ENCODE data around the gene CRYL1. TPM values are rescaled to one million over a fixed set of nuclear protein-coding genes. Genes with fewer than 3 reads are reported as not detected.
A peak's percentile ranks its signal among the peaks of the same experiment; 100 is the strongest.

Gene CRYL1
- total RNA-seq, 1 donor from 2014 or later: 35.4 TPM

DNA sequence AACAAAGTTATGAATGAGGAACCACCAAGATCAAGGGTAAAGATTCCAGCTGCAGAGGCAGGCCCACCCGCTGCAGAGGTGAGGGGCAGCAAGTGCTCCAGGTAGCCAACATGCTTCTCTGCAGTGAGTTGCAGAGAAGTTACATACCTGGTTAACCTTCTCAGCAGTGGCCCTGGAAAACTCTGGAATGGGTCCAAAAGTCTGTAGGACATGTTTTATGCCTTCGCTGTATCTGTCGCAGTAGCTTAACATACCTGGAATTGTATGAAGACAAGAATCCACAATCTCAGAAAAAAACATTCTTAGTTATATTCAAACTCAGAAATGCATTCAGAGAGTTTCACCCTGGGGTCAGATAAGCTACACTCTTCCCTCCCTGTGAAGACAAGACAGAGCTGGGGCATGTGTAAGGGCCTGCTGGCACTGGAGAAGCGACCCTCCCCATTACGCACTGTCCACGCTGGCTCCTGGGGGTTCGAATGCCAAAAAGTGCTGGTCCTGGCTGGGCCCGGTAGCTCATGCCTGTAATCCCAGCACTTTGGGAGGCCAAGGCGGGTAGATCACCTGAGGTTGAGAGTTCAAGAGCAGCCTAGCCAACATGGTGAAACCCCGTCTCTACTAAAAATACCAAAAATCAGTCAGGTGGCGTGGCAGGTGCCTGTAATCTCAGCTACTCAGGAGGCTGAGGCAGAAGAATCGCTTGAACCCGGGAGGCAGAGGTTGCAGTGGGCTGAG is 121.0 kb downstream of the CRYL1 start:
- intact Hi-C loops (cut with DNase I): no loop called here
- Histone ChIP-seq H3K36me3 (peaks cover 0 to 6% of the 10 kb centered on the region in 2 donors), H3K9me3 (no peaks in the 10 kb centered on the region), H3K27ac (no peak overlapping the region), H3K4me1 (peaks cover 16% of the 10 kb centered on the region), H3K4me3 (no peak overlapping the region), H3K27me3 (no peaks in the 10 kb centered on the region)
- peak; percentile 77 to 91 for DNase-seq (ENCODE audit: extremely low spot score in 2 of 2)
- TF ChIP-seq, protein P1, sequence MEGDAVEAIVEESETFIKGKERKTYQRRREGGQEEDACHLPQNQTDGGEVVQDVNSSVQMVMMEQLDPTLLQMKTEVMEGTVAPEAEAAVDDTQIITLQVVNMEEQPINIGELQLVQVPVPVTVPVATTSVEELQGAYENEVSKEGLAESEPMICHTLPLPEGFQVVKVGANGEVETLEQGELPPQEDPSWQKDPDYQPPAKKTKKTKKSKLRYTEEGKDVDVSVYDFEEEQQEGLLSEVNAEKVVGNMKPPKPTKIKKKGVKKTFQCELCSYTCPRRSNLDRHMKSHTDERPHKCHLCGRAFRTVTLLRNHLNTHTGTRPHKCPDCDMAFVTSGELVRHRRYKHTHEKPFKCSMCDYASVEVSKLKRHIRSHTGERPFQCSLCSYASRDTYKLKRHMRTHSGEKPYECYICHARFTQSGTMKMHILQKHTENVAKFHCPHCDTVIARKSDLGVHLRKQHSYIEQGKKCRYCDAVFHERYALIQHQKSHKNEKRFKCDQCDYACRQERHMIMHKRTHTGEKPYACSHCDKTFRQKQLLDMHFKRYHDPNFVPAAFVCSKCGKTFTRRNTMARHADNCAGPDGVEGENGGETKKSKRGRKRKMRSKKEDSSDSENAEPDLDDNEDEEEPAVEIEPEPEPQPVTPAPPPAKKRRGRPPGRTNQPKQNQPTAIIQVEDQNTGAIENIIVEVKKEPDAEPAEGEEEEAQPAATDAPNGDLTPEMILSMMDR (IDR thresholded peaks at IDR 0.05): no peak
- TF ChIP-seq POLR2A (IDR thresholded peaks at IDR 0.05): no peak
- TF ChIP-seq POLR2AphosphoS5 (IDR thresholded peaks at IDR 0.05; ENCODE audit: insufficient read depth in 1 of 2, low read depth in 1 of 2): no peak

DNA sequence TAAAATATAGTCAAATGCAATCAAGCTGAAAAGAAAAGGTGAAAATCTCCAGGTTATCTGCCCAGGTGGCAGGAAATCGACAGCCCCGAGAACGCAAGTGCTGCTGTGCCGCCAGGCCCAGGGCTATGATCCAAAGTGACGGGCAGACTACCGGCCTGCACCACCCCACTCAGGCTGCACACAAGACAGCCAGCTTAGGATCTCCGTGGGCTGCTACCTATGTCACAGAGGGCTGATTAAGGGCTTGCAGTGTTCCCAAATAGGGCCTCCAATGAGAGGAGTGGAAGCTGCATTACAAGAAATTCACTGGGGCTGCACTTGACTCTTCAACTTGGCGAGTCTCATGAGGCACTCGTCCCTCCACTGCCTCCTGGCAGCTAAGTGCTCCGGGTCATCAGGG is 121.8 kb downstream of the CRYL1 start:
- DNase-seq (ENCODE audit: extremely low spot score in 2 of 2): peak; percentile 74 to 76
- intact Hi-C loops (cut with DNase I): no loop called here
- H3K4me3 ChIP-seq: no peak overlapping the region
- H3K27me3 ChIP-seq: no peaks in the 10 kb centered on the region
- H3K36me3 ChIP-seq: peaks cover 0 to 6% of the 10 kb centered on the region in 2 donors
- H3K9me3 ChIP-seq: no peaks in the 10 kb centered on the region
- TF ChIP-seq POLR2A (IDR thresholded peaks at IDR 0.05): no peak
- TF ChIP-seq, protein P1 (IDR thresholded peaks at IDR 0.05): no peak
- no peak for TF ChIP-seq POLR2AphosphoS5 (IDR thresholded peaks at IDR 0.05; ENCODE audit: insufficient read depth in 1 of 2, low read depth in 1 of 2)
- H3K4me1 ChIP-seq: peaks cover 16% of the 10 kb centered on the region
- no peak overlapping the region for H3K27ac ChIP-seq

DNA sequence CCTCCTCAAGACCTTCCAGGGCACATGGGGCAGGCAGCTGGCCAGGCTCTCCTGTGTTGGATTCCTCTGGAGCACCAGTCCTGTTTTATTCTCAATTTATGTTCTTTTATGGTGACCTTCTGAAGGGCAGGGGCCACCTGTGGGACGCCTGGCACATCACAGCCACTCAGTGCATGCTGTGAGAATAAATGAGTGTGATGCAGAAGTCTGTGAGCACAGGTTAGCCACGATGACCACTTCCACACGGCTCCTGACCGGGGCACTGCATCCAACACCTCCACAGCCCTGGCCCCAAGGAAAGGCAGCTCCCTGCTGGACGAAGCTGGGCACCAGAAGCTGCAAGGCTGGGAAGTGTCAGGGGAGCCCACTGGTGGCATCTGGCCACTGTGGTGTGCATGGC is 122.8 kb downstream of the CRYL1 start:
- intact Hi-C loops (cut with DNase I): no loop called here
- Histone ChIP-seq H3K9me3 (no peaks in the 10 kb centered on the region), H3K4me1 (peaks cover 16% of the 10 kb centered on the region), H3K27ac (no peak overlapping the region), H3K36me3 (peaks cover 0 to 6% of the 10 kb centered on the region in 2 donors), H3K27me3 (no peaks in the 10 kb centered on the region), H3K4me3 (no peak overlapping the region)
- peak; percentile 77 to 89 for DNase-seq (ENCODE audit: extremely low spot score in 2 of 2)
- TF ChIP-seq POLR2AphosphoS5 (IDR thresholded peaks at IDR 0.05; ENCODE audit: insufficient read depth in 1 of 2, low read depth in 1 of 2) (no peak), POLR2A (IDR thresholded peaks at IDR 0.05) (no peak)
- TF ChIP-seq, protein P1 (IDR thresholded peaks at IDR 0.05): no peak

DNA sequence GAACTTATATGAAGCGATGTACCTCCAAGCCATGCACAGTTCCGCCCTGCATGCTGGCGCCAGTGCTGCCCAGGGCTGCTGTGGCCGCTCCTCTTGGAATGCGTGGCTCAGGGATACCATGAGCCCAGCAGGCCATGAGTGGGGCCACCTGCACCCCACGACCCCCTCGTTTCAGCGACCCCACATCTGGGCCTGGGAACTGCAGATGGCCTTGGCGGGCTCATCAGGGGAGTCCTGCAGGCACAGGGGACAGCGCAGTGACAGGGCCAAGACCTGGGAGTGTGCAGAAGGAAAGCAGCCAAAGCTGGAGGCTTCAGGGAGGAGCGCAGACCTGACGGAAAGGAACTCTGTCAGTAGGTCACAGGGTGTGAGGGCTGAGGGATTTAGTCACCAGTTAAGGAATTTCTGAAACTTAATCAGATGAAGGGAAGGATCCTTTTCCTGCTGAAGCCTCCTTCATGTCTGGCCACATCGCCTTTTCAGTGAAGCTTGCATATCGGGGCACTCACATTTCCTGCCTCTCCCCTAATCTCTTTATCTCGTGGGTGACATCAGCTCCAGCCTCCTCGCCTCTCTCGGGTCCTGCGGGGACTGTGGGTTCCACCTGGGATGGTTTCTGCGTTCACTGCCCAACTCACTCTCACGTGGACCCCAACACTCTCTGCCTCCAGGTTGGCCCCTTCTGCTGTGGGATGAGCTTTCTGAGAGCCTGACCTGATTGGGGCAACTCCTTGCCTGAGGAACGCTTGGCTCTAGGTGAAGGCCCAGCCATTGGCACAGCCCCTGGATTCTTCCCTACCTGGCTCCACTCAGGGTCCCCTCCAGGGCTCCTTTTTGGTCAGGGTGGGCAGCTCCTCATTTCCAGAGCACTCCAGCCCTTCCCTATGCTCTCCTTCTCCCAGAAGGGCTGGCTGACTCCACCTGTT is 123.5 kb downstream of the CRYL1 start:
- peak; percentile 81 to 95 for DNase-seq (ENCODE audit: extremely low spot score in 2 of 2)
- intact Hi-C loops (cut with DNase I): no loop called here

More for the DNA sequence above, 123.5 kb downstream of the CRYL1 start:
- Histone ChIP-seq H3K4me3 (no peak overlapping the region), H3K27ac (no peak overlapping the region), H3K36me3 (peaks cover 0 to 6% of the 10 kb centered on the region in 2 donors), H3K4me1 (peaks cover 16% of the 10 kb centered on the region), H3K9me3 (no peaks in the 10 kb centered on the region), H3K27me3 (no peaks in the 10 kb centered on the region)
- TF ChIP-seq, protein P1 (IDR thresholded peaks at IDR 0.05): no peak
- no peak for TF ChIP-seq POLR2AphosphoS5 (IDR thresholded peaks at IDR 0.05; ENCODE audit: insufficient read depth in 1 of 2, low read depth in 1 of 2)
- TF ChIP-seq POLR2A (IDR thresholded peaks at IDR 0.05): no peak

Data from vagina (tissue), 2 donors.